SK-N-MC (cell line): Measurements from ENCODE around the gene ADRM1.

ENCODE experiments used
- EZH2 ChIP-seq: fragments of 200-600 bp; sonication (generic); IDR thresholded peaks from one replicate; pipeline ENCODE4 v1.6.1; 2017; ENCODE audit warnings: antibody characterized with exemption
- POLR2AphosphoS5 ChIP-seq: IDR thresholded peaks from 2 replicates; pipeline ENCODE4 v1.6.1; 2012; ENCODE audit warnings: mild to moderate bottlenecking, low read depth, low read length, borderline replicate concordance

DNA sequence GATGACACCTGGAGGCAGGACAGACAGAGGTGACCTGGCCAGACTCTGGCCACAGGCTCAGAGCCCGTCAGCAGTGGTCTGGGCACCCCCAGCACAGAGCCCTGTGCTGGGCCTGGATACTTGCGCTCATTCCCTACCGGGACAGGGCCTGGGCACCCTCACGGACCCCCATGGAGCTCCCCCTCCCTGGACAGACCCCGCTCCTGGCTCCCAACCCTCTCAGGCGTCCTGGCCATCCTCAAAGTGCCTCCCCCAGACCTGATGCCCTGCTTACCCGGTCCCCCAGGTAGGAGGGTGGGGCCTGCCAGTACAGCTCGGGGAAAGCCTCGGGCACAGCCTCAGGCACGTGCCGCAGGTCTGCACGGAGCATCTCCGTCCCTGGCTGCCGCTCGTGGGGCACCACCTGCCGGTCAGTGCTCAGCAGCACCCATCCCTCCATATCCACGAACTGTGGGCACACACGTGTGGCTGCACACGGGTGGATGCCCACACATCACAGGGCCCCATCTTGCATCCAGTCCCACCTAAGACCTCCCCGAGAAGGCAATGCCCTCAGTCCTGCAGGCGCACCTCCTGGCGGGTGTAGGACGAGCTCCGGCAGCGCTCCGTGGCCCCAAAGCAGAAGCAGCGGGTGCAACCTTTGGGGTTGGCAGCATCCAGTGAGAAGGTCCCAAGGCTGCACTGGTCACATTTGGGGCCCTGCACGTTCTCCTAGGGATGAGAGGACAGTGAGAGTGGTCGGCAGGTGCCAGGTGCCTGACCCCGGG is 24.3 kb downstream of the ADRM1 start:
- TF ChIP-seq POLR2AphosphoS5 (no peak), EZH2 (no peak)
